Left forelimb (tissue), 1 donor: ENCODE results near the gene KRT3.

Experiments
- DNase-seq: peaks from one replicate; pipeline ENCODE4 v3.0.0-alpha.2; 2018; ENCODE audit warnings: low spot score

Gene KRT3

DNA sequence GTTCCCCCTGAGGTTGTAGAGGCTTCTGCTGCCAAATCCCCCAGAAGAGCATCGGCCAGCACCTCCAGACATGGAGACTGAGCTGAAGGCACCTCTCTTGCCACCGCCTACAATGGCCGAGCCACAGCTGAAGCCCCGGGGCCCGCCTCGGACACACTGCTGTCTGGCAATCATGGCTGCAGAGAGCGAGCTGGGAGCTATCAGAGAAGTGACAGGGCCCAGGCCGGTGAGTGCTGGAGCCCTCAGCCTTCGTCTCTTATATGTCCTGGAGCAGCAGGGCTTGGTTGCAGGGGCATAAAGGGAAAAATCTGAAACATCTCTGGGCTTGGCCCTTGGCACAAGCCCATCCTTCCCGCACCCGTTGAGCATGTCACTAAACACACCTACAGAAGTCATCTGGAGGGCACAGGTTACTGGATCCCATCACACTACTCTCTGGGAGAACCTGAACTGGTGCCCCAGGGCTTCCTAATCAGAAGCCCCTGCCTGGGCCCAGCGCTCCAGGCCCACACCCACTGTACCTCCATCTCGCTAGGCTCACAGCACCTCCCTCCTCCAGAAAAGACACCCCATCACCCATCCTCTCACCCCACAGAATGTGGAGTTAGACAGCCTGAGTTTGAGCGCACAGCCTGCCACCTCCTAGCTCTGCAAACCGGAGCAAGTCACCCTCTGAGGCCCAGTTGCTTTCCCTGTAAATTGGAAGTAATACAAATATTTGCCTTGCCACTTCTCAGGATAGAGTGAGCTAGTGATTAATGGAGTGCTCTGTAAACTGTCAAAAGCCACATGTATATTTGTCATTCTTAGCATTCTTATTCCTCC, 18.2 kb upstream of the KRT3 start, which contains the start of gene KRT4:
KRT4 (minus strand) TSS at position 232 of the 825 bp plus-strand sequence; CDS start at position 174, 58 bp downstream.
- DNase-seq: no peak

GRCh38 chr12:52813203-52813819, 17.4 kb upstream of the KRT3 start:
- no peak for DNase-seq

DNA sequence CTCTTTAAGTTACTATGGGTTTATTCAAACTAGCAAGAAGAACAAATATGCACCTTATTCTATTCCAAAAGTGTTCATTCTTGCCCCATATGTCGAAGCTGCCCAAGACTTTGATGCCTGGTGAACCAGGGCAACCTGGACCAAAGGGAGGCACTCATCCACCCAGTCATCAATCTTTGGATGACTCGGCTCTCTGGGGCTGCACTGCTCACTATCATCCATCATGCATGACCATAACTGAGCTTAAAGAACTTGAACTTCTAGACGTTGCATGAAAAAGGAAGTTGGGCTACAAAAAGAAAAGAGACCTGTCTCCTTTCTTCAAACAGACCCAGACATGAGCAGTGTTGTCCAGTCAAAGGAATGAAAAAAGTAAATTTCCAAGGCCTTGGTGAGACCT, 16.8 kb upstream of the KRT3 start:
- DNase-seq: no peak

- no peak for DNase-seq
Measured at GRCh38 chr12:52812073-52812400, 16.1 kb upstream of the KRT3 start.

DNA sequence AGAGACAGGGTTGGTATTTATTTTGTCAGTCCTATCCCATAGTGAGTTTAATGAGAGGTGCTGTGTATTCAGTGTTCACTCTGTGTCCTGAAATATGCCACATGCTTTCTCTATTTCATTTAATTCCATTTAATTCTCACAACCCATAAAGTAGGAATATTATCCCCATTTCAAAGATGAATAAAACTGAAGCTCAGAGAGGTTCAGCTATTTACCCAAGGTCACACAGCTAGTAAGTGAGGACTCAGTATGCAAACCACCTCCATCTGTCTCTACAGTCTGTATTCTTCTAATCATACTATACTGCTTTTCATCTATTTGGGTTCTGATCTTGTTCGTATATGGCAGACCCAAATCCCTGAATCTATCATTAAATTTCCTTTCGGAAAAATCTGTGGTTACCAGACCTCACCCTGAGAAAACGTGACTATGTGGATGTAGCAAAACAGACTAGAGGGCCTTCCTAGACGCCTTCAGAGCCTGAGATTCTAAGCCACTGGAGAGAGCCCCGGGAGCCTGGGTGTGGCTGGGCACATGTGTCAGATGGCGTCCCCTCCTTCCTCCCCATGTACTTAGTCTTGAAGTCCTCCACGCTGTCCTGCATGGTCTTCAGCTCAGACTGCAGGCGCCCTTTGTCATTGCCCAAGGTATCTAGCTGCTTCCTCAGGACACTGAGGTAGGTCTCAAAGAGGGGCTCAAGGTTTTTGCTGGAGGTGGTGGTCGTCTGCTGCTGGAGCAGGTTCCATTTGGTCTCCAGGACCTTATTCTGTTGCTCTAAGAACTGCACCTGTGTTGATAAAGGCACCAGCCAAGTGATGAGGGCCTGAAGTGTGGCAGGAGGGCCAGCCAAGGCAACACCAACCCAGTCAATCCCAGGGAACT, 15.5 kb upstream of the KRT3 start:
- DNase-seq: no peak

DNA sequence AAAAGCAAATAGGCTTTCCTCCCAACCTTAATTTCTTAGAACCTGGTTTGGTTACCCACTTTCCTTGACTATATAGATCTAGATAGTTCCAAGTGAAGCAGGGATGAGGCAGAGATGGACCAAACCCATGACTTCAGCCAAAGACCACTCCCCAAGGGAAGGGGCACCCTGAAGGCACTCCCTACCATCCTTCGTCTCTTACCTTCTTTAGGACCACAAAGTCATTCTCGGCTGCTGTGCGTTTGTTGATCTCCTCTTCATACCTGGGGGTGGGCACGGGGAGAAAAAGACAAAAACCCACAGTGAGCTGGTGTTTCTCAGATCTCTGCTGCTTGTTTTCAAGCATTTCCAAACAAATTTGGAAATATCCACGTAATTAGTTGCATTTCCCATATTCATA, 14.6 kb upstream of the KRT3 start:
- no peak for DNase-seq

- DNase-seq: no peak
Measured at GRCh38 chr12:52809166-52809565, 13.2 kb upstream of the KRT3 start.

GRCh38 chr12:52808573-52809160, 12.8 kb upstream of the KRT3 start:
- no peak for DNase-seq

GRCh38 chr12:52807544-52808470, 11.9 kb upstream of the KRT3 start:
- DNase-seq: no peak

- DNase-seq: no peak
Measured at GRCh38 chr12:52806821-52807543, 11.1 kb upstream of the KRT3 start.

DNA sequence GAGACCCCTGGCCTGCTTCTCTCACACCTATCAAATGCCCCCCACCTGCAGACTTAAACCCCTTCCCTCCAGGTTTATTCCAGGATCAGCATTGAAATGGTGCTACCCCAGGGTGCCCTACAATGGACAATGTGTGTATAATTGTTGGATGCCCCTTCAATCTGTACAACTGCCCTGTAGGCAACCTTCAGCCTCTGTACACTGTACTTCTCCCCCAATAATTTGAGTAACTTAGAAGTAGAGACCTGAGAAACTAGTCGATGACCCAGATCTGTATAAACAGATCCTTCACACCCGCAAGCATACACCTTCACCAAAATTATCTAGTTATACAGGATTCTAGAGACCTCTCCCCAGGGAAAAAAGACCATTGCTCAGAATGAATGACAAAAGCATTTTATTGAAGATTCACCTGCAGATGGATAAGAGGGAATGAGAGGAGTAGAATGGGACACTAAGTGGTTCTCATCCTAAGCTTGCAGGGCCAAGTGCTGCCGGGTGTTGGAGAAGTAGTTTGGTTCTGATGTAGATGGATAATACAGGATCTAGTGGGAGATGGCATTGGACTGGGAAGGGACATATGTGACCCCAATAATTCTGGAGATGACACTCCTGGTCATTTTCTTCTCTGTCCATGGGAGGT, 10.4 kb upstream of the KRT3 start:
- no peak for DNase-seq

- DNase-seq: no peak
Measured at GRCh38 chr12:52805739-52806138, 9.8 kb upstream of the KRT3 start.

DNA sequence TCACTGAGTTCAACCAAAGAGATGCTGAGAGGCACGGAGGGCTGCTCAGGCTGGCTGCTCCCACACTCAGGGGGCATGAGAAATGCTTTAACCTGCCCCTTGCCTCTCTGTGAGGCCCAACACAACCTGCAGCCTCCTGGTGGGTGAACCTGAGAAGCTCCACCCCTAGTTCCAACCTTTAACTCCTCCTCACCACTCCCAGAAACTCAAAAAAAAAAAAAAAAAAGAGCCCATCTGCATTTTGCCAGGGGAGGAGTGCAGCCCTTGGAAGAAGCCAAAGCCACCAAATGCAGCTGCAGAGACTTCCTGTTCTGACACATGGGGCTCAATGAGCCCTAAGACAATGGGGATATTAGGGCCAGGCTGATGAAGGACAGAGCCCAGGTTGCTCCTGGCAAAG, 9.1 kb upstream of the KRT3 start:
- DNase-seq: no peak

DNA sequence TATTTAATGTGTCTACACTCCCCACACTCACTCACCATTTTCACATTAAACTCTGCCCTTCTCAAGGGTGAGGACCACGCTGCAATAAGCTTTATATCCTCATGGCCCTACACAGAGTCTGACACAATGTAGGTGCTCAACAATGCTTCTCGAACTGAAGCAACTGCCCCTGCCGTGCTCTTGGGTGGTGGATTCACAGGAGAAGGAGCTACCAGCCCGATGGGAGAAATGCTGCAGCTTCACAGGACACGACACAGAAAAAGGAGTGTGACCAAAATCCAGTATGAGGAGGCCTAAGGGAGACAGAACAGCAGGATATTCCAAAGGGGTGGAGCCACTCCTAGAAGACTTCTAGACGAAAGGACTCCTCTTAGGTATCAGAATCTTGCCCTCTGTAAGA, 6.5 kb upstream of the KRT3 start:
- no peak for DNase-seq

GRCh38 chr12:52801773-52802172, 5.9 kb upstream of the KRT3 start:
- DNase-seq: no peak

DNA sequence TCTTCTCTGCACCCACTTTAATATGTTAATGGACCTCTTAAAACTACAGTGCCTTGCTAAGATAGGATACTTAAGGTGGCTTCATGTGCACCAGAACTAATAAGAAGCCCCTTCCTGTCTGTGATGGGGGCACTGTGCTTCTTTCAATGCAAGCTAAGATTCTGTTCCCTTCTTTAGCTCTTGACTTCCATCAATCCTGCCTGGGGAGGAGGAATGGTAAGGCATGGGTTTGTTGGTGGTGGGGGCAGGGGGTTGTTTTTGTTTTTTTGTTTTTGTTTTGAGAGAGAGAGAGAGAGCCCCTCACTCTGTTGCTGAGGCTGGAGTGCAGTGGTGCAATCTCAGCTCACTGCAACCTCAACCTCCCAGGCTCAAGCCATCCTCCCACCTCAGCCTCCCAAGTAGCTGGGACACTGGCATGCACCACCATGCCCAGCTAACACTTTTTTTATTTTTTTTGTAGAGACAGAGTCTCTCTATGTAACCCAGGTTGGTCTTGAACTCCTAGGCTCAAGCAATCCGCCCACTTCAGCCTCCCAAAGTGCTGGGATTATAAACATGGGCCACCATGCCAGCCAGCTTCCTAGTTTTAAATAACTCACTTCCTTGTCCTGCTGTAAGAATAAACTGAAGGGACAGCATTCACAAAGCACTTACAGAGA, 4.5 kb upstream of the KRT3 start:
- no peak for DNase-seq

GRCh38 chr12:52799505-52800211, 3.7 kb upstream of the KRT3 start:
- no peak for DNase-seq

GRCh38 chr12:52798671-52799504, 3.0 kb upstream of the KRT3 start:
- DNase-seq: no peak
